ENCODE results near the gene TM7SF2. TPM values are rescaled to one million over a fixed set of nuclear protein-coding genes. Genes with fewer than 3 reads are reported as not detected.

Gene TM7SF2
- total RNA-seq, 1 donor from 2014 or later: 8.4 TPM

DNA sequence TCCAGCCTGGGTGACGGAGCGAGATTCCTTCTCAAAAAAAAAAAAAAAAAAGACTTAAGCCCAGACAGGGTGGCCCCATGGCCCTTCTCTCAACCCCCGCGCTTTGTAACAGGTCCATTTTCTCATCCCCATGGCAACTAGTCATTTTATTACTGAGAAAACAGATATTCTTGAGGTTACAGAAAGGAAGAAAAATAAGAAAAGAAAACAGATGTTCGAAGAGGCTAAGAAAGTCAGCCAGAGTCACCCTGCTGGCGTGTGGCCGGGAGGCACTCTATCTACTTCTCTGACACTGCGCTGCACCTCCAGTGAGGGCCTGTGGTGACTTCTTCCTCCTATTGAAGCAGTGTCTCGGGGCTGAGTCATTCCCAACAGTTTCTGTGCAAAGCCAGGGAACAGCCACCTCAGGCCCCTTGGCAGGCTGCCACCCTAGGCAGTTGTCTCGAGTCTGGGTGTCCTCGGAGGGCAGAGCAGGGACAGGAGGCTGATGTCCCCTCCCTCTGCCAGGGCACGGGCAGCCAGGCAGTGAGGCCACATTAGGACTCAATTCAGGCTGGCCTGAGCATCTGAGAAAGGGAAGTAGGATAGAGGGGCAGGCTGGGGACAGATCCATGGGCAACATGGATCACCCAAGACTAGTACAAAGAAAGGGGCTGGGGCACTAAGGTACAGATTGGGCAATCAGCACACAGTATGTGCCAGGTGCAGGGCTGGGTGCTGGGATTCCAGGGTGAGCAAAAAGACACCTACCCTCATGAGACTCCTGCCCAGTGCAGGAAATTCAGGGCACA, 39.0 kb downstream of the TM7SF2 start:
- H3K9ac ChIP-seq (ENCODE audit: low read depth in 1 of 3, low read length in 3 of 3): peak overlapping the region; percentile 62 to 80 (median 70)
- no peaks in the 10 kb centered on the region for H3K9me3 ChIP-seq (ENCODE audit: control insufficient read depth in 3 of 3, low read length in 3 of 3)
- H3K36me3 ChIP-seq (ENCODE audit: control insufficient read depth in 3 of 3, insufficient read depth in 3 of 3, low read length in 3 of 3): no peaks in the 10 kb centered on the region
- peak overlapping the region; percentile 7 to 47 (median 41) for H3K4me3 ChIP-seq (ENCODE audit: low read length in 3 of 3)
- peaks cover 12 to 19% (median 14%) of the 10 kb centered on the region in 3 donors for H3K4me1 ChIP-seq (ENCODE audit: control insufficient read depth in 3 of 3, insufficient read depth in 3 of 3, low read length in 3 of 3)
- H3K27me3 ChIP-seq (ENCODE audit: control insufficient read depth in 3 of 3, insufficient read depth in 3 of 3, low read length in 3 of 3): no peaks in the 10 kb centered on the region
- peak overlapping the region; percentile 85 for H3K27ac ChIP-seq (ENCODE audit: low read depth, low read length)

GRCh38 chr11:65151331-65151899, 39.7 kb downstream of the TM7SF2 start:
- no peaks in the 10 kb centered on the region for H3K36me3 ChIP-seq (ENCODE audit: control insufficient read depth in 3 of 3, insufficient read depth in 3 of 3, low read length in 3 of 3)
- peak overlapping the region; percentile 85 for H3K27ac ChIP-seq (ENCODE audit: low read depth, low read length)
- no peaks in the 10 kb centered on the region for H3K9me3 ChIP-seq (ENCODE audit: control insufficient read depth in 3 of 3, low read length in 3 of 3)
- no peaks in the 10 kb centered on the region for H3K27me3 ChIP-seq (ENCODE audit: control insufficient read depth in 3 of 3, insufficient read depth in 3 of 3, low read length in 3 of 3)
- peak overlapping the region in 2 of 3 donors; percentile 70 to 80 for H3K9ac ChIP-seq (ENCODE audit: low read depth in 1 of 3, low read length in 3 of 3)
- H3K4me3 ChIP-seq (ENCODE audit: low read length in 3 of 3): no peak overlapping the region
- H3K4me1 ChIP-seq (ENCODE audit: control insufficient read depth in 3 of 3, insufficient read depth in 3 of 3, low read length in 3 of 3): peaks cover 12 to 19% (median 14%) of the 10 kb centered on the region in 3 donors

DNA sequence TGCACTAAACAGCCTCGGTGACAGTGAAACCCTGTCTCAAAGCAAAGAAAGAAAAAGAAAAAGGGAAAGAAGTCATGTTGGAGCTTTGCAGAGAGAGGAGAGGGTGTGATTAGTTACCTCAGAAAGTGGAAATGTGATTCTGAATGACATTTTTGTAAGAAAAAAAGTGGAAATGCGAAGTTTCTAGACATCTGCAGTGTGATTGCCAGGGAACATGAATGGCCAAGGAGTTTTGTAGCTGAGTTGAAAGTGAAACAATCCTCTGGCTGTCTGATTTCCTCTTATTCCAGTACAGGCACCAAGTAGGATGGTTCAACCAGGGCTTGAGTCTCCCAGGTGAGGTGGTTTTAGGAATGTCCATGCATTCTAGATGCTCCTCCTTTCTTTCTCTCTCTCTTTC, 40.5 kb downstream of the TM7SF2 start:
- no peak overlapping the region for H3K27ac ChIP-seq (ENCODE audit: low read depth, low read length)

GRCh38 chr11:65156256-65156655, 44.6 kb downstream of the TM7SF2 start:
- Histone ChIP-seq H3K9ac (ENCODE audit: low read depth in 1 of 3, low read length in 3 of 3) (no peak overlapping the region), H3K4me3 (ENCODE audit: low read length in 3 of 3) (no peak overlapping the region), H3K36me3 (ENCODE audit: control insufficient read depth in 3 of 3, insufficient read depth in 3 of 3, low read length in 3 of 3) (no peaks in the 10 kb centered on the region), H3K9me3 (ENCODE audit: control insufficient read depth in 3 of 3, low read length in 3 of 3) (no peaks in the 10 kb centered on the region), H3K4me1 (ENCODE audit: control insufficient read depth in 3 of 3, insufficient read depth in 3 of 3, low read length in 3 of 3) (peaks cover 0 to 3% (median 1%) of the 10 kb centered on the region in 3 donors), H3K27me3 (ENCODE audit: control insufficient read depth in 3 of 3, insufficient read depth in 3 of 3, low read length in 3 of 3) (no peaks in the 10 kb centered on the region), H3K27ac (ENCODE audit: low read depth, low read length) (no peak overlapping the region)

More for the DNA sequence above, 40.5 kb downstream of the TM7SF2 start:
- Histone ChIP-seq H3K9ac (ENCODE audit: low read depth in 1 of 3, low read length in 3 of 3) (no peak overlapping the region), H3K4me3 (ENCODE audit: low read length in 3 of 3) (no peak overlapping the region), H3K27me3 (ENCODE audit: control insufficient read depth in 3 of 3, insufficient read depth in 3 of 3, low read length in 3 of 3) (no peaks in the 10 kb centered on the region), H3K4me1 (ENCODE audit: control insufficient read depth in 3 of 3, insufficient read depth in 3 of 3, low read length in 3 of 3) (peaks cover 12 to 19% (median 14%) of the 10 kb centered on the region in 3 donors), H3K36me3 (ENCODE audit: control insufficient read depth in 3 of 3, insufficient read depth in 3 of 3, low read length in 3 of 3) (no peaks in the 10 kb centered on the region), H3K9me3 (ENCODE audit: control insufficient read depth in 3 of 3, low read length in 3 of 3) (no peaks in the 10 kb centered on the region)

DNA sequence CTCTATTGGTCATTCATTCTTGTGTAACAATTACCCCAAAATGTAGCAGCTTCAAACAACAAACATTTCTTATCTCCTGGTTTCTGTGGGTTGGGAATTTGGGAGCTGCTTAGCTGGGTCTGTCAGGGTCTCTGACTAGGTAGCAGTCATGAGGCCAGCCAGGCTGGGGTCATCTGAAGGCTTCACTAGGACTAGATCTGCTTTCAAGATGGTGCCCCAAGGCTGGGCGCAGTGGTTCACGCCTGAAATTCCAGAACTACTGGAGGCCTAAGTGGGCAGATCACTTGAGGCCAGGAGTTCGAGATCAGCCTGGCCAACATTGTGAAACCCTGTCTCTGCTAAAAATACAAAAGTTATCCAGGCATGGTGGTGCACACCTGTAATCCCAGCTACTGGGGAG, 45.3 kb downstream of the TM7SF2 start:
- H3K9me3 ChIP-seq (ENCODE audit: control insufficient read depth in 3 of 3, low read length in 3 of 3): no peaks in the 10 kb centered on the region
- no peak overlapping the region for H3K27ac ChIP-seq (ENCODE audit: low read depth, low read length)
- H3K4me3 ChIP-seq (ENCODE audit: low read length in 3 of 3): no peak overlapping the region
- no peaks in the 10 kb centered on the region for H3K4me1 ChIP-seq (ENCODE audit: control insufficient read depth in 3 of 3, insufficient read depth in 3 of 3, low read length in 3 of 3)
- H3K27me3 ChIP-seq (ENCODE audit: control insufficient read depth in 3 of 3, insufficient read depth in 3 of 3, low read length in 3 of 3): no peaks in the 10 kb centered on the region
- no peaks in the 10 kb centered on the region for H3K36me3 ChIP-seq (ENCODE audit: control insufficient read depth in 3 of 3, insufficient read depth in 3 of 3, low read length in 3 of 3)
- H3K9ac ChIP-seq (ENCODE audit: low read depth in 1 of 3, low read length in 3 of 3): no peak overlapping the region

DNA sequence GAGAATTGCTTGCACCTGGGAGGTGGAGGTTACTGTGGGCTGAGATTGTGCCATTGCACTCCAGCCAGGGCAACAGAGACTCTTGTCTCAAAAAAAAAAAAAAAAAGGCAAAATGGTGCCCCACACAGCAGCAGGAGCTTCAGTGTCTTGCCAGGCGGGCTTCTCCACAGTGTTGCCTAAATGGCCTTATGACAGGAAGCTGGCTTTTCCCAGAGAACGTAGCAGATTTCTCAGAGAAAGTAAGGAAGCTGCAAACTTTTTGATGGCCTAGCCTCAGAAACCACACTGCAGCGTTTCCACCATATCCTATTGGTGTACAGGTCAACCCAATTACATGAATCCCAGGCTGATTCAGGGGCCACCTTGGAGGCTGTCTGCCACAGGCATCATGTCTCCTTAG, 45.7 kb downstream of the TM7SF2 start:
- no peaks in the 10 kb centered on the region for H3K9me3 ChIP-seq (ENCODE audit: control insufficient read depth in 3 of 3, low read length in 3 of 3)
- no peaks in the 10 kb centered on the region for H3K4me1 ChIP-seq (ENCODE audit: control insufficient read depth in 3 of 3, insufficient read depth in 3 of 3, low read length in 3 of 3)
- no peak overlapping the region for H3K9ac ChIP-seq (ENCODE audit: low read depth in 1 of 3, low read length in 3 of 3)
- H3K4me3 ChIP-seq (ENCODE audit: low read length in 3 of 3): no peak overlapping the region
- H3K36me3 ChIP-seq (ENCODE audit: control insufficient read depth in 3 of 3, insufficient read depth in 3 of 3, low read length in 3 of 3): no peaks in the 10 kb centered on the region
- H3K27me3 ChIP-seq (ENCODE audit: control insufficient read depth in 3 of 3, insufficient read depth in 3 of 3, low read length in 3 of 3): no peaks in the 10 kb centered on the region
- H3K27ac ChIP-seq (ENCODE audit: low read depth, low read length): no peak overlapping the region

- no peaks in the 10 kb centered on the region for H3K27me3 ChIP-seq (ENCODE audit: control insufficient read depth in 3 of 3, insufficient read depth in 3 of 3, low read length in 3 of 3)
- H3K36me3 ChIP-seq (ENCODE audit: control insufficient read depth in 3 of 3, insufficient read depth in 3 of 3, low read length in 3 of 3): no peaks in the 10 kb centered on the region
- H3K9me3 ChIP-seq (ENCODE audit: control insufficient read depth in 3 of 3, low read length in 3 of 3): no peaks in the 10 kb centered on the region
- H3K4me3 ChIP-seq (ENCODE audit: low read length in 3 of 3): no peak overlapping the region
- H3K4me1 ChIP-seq (ENCODE audit: control insufficient read depth in 3 of 3, insufficient read depth in 3 of 3, low read length in 3 of 3): no peaks in the 10 kb centered on the region
- no peak overlapping the region for H3K9ac ChIP-seq (ENCODE audit: low read depth in 1 of 3, low read length in 3 of 3)
- no peak overlapping the region for H3K27ac ChIP-seq (ENCODE audit: low read depth, low read length)
Observed at GRCh38 chr11:65159012-65159411, 47.3 kb downstream of the TM7SF2 start.

GRCh38 chr11:65160643-65161042, 49.0 kb downstream of the TM7SF2 start:
- no peaks in the 10 kb centered on the region for H3K27me3 ChIP-seq (ENCODE audit: control insufficient read depth in 3 of 3, insufficient read depth in 3 of 3, low read length in 3 of 3)
- no peak overlapping the region for H3K27ac ChIP-seq (ENCODE audit: low read depth, low read length)
- H3K4me1 ChIP-seq (ENCODE audit: control insufficient read depth in 3 of 3, insufficient read depth in 3 of 3, low read length in 3 of 3): no peaks in the 10 kb centered on the region
- no peak overlapping the region for H3K9ac ChIP-seq (ENCODE audit: low read depth in 1 of 3, low read length in 3 of 3)
- H3K9me3 ChIP-seq (ENCODE audit: control insufficient read depth in 3 of 3, low read length in 3 of 3): no peaks in the 10 kb centered on the region
- H3K4me3 ChIP-seq (ENCODE audit: low read length in 3 of 3): no peak overlapping the region
- H3K36me3 ChIP-seq (ENCODE audit: control insufficient read depth in 3 of 3, insufficient read depth in 3 of 3, low read length in 3 of 3): no peaks in the 10 kb centered on the region

DNA sequence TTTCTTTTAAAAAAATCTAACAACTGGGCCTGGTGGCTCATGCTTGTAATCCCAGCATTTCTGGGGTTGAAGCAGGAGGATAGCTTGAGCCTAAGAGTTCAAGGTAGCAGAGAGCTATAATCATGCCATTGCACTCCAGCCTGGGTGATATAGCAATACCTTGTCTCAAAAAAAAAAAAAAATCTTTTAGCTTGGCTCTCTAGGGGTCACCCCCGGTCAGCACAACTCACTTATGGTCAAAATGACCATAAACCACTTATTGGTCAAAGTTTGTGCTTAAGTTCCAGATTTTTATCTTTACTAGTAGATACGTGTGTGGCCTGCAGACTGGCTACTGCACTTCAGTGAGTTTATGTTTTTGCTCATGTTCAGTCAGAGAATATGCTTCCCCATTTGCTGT, 52.0 kb downstream of the TM7SF2 start:
- no peak overlapping the region for H3K27ac ChIP-seq (ENCODE audit: low read depth, low read length)
- no peaks in the 10 kb centered on the region for H3K36me3 ChIP-seq (ENCODE audit: control insufficient read depth in 3 of 3, insufficient read depth in 3 of 3, low read length in 3 of 3)
- no peaks in the 10 kb centered on the region for H3K9me3 ChIP-seq (ENCODE audit: control insufficient read depth in 3 of 3, low read length in 3 of 3)
- H3K4me3 ChIP-seq (ENCODE audit: low read length in 3 of 3): no peak overlapping the region
- no peak overlapping the region for H3K9ac ChIP-seq (ENCODE audit: low read depth in 1 of 3, low read length in 3 of 3)
- peaks cover 0 to 3% (median 0%) of the 10 kb centered on the region in 3 donors for H3K4me1 ChIP-seq (ENCODE audit: control insufficient read depth in 3 of 3, insufficient read depth in 3 of 3, low read length in 3 of 3)
- no peaks in the 10 kb centered on the region for H3K27me3 ChIP-seq (ENCODE audit: control insufficient read depth in 3 of 3, insufficient read depth in 3 of 3, low read length in 3 of 3)
